Endothelial cell of umbilical vein (primary cell): ENCODE data around the gene GUCA2A. TPM values are rescaled to one million over a fixed set of nuclear protein-coding genes. Genes with fewer than 3 reads are reported as not detected.

Experiments
- BruUV-seq: library from RNA; stranded (reverse); fragments of 400-500 nt; replicated peaks from 2 replicates; lab custom pipeline; 2021; lab: Mats Ljungman, UMichigan
- CTCF ChIA-PET: fragments of 300-600, 350-600 bp; sonication (Branson Sonifier 250); formaldehyde crosslinking; loops from one replicate; lab custom pipeline; 2021; ENCODE audit warnings: antibody characterized with exemption, inconsistent platforms; lab: Charles Lee
- POLR2A ChIA-PET: fragments of 300-600, 350-600 bp; sonication (Branson Sonifier 250); formaldehyde crosslinking; loops from one replicate; lab custom pipeline; 2021; ENCODE audit warnings: antibody characterized with exemption, inconsistent platforms; lab: Charles Lee
- DNase-seq: peaks from one replicate; pipeline ENCODE4 v3.0.0-alpha.2; 2011; ENCODE audit warnings: low read depth, low spot score
- FAIRE-seq: peaks from 2 replicates; lab custom pipeline; 2011; peaks lifted over from hg19 to GRCh38; lab: Jason Lieb, UNC
- H2AFZ ChIP-seq: 2 replicates; pipeline ENCODE4 v1.6.0; 2012; ENCODE audit warnings: low read depth, low read length, control low read depth, inconsistent platforms
- H3K27ac ChIP-seq: 2 replicates; pipeline ENCODE4 v1.5.1; 2011; ENCODE audit warnings: low read depth, mild to moderate bottlenecking, control low read depth, low read length, moderate library complexity; ENCODE audit not compliant: insufficient read depth
- H3K27me3 ChIP-seq, 2 experiments: 2 replicates each; pipeline versions ENCODE4 v1.6.0 to v1.6.1; 2011; ENCODE audit warnings: low read length in 2 of 2, mixed read lengths in 1 of 2; ENCODE audit not compliant: control insufficient read depth in 2 of 2, insufficient read depth in 2 of 2
- H3K36me3 ChIP-seq, 2 experiments: 2 replicates in 1 of 2; 3 replicates in 1 of 2; pipeline ENCODE4 v1.5.1; 2011; ENCODE audit warnings: low read length in 2 of 2, mild to moderate bottlenecking in 1 of 2, moderate library complexity in 1 of 2; ENCODE audit not compliant: control insufficient read depth in 2 of 2, insufficient read depth in 2 of 2; ENCODE audit errors: extremely low read depth in 1 of 2
- H3K4me1 ChIP-seq: 3 replicates; pipeline ENCODE4 v1.5.1; 2011; ENCODE audit warnings: mild to moderate bottlenecking, low read length; ENCODE audit not compliant: control insufficient read depth, insufficient read depth; ENCODE audit errors: extremely low read depth
- H3K4me2 ChIP-seq: 2 replicates; pipeline ENCODE4 v1.6.1; 2011; ENCODE audit warnings: low read length, control low read depth, mixed read lengths; ENCODE audit not compliant: insufficient read depth
- H3K4me3 ChIP-seq, 3 experiments: fragments of 200-600 bp in 1 of 3; sonication (generic), shearing (Covaris generic) in 1 of 3; replicated peaks in 1 of 3; 2 replicates each; pipeline ENCODE4 v1.5.1; 2011 to 2016; ENCODE audit warnings: control low read depth in 3 of 3, low read length in 3 of 3, mild to moderate bottlenecking in 2 of 3, inconsistent platforms in 1 of 3, low read depth in 1 of 3, moderate library complexity in 1 of 3; ENCODE audit not compliant: insufficient read depth in 1 of 3
- H3K79me2 ChIP-seq: 2 replicates; pipeline ENCODE4 v1.6.0; 2012; ENCODE audit warnings: low read length, inconsistent platforms; ENCODE audit not compliant: control insufficient read depth, insufficient read depth
- H3K9ac ChIP-seq: replicated peaks from 2 replicates; pipeline ENCODE3; 2011; ENCODE audit warnings: low read length, control low read depth; ENCODE audit not compliant: insufficient read depth; ENCODE audit errors: extremely low read depth
- H3K9me1 ChIP-seq: replicated peaks from 3 replicates; pipeline ENCODE4 v1.6.0; 2011; ENCODE audit warnings: mild to moderate bottlenecking, low read length; ENCODE audit not compliant: control insufficient read depth, insufficient read depth; ENCODE audit errors: extremely low read depth
- H3K9me3 ChIP-seq: replicated peaks from 2 replicates; pipeline ENCODE4 v1.5.1; 2012; ENCODE audit warnings: low read length, inconsistent platforms; ENCODE audit not compliant: control insufficient read depth, insufficient read depth
- H4K20me1 ChIP-seq: replicated peaks from 2 replicates; pipeline ENCODE3; 2011; ENCODE audit warnings: mild to moderate bottlenecking, low read length; ENCODE audit not compliant: control insufficient read depth, insufficient read depth; ENCODE audit errors: extremely low read depth
- FOS ChIP-seq: IDR thresholded peaks from 2 replicates; pipeline ENCODE4 v1.6.1; 2011; ENCODE audit warnings: mild to moderate bottlenecking, low read length, moderate library complexity, borderline replicate concordance; ENCODE audit not compliant: insufficient read depth
- GATA2 ChIP-seq: IDR thresholded peaks from 2 replicates; pipeline ENCODE4 v1.7.0; 2011; ENCODE audit warnings: low read depth, mild to moderate bottlenecking, moderate library complexity, mixed read lengths, low read length; ENCODE audit not compliant: insufficient read length, insufficient read depth
- JUN ChIP-seq: IDR thresholded peaks from 2 replicates; pipeline ENCODE4 v1.6.1; 2011; ENCODE audit warnings: borderline replicate concordance, low read depth; ENCODE audit not compliant: insufficient read length, insufficient read depth
- MAX ChIP-seq: IDR thresholded peaks from 2 replicates; pipeline ENCODE4 v1.6.1; 2011; ENCODE audit not compliant: insufficient read depth, insufficient read length
- MYC ChIP-seq: IDR thresholded peaks from one replicate; pipeline ENCODE4 v1.6.1; 2011; ENCODE audit warnings: mild to moderate bottlenecking, low read depth, low read length
- dilution Hi-C: fragments of 300-500 bp; cut with MboI; formaldehyde crosslinking; loops from one replicate; pipeline ENCODE4 v1.15.0; 2019; ENCODE audit warnings: low sequenced_read_pairs; ENCODE audit not compliant: extremely low pct_ligation_motif_present
- intact Hi-C: fragments of 100-400 bp; cut with micrococcal nuclease; formaldehyde crosslinking; loops from one replicate; pipeline ENCODE4 v1.10.0; 2022
- polyA plus RNA-seq, 4 experiments: library from polyadenylated mRNA; depleted of rRNA in 3 of 4; stranded (reverse) in 3 of 4; unstranded in 1 of 4; fragments of >200 nt; gene quantifications; 2 replicates each; pipeline versions ENCODE4 v1.2.1 to v1.2.3, GENCODE V29; 2011 to 2012; ENCODE audit warnings: missing spikeins in 1 of 4
- total RNA-seq: library from RNA; stranded (reverse); gene quantifications from 2 replicates; pipeline ENCODE4 v1.2.3, GENCODE V29; 2021

GUCA2A gene
- total and polyA plus RNA-seq, 2 donors (not counting 3 experiments of a cell fraction or from before 2014, with no cell fraction given) = not detected

- POLR2A ChIA-PET = no interaction called here
- Histone ChIP-seq H3K4me2 (no peak overlapping the region), H3K36me3 (no peaks in the 10 kb centered on the region), H3K27ac (no peak overlapping the region), H3K9ac (no peak overlapping the region), H2AFZ (no peak overlapping the region), H4K20me1 (no peaks in the 10 kb centered on the region), H3K27me3 (no peaks in the 10 kb centered on the region), H3K79me2 (no peaks in the 10 kb centered on the region), H3K9me3 (no peaks in the 10 kb centered on the region), H3K4me3 (no peak overlapping the region), H3K9me1 (no peaks in the 10 kb centered on the region), H3K4me1 (peaks cover 4% of the 10 kb centered on the region)
- dilution Hi-C loops = no loop called here
- intact Hi-C loops = loop anchor here (10.0 kb wide), 1 partner anchor 484 kb away; the partner anchor contains the start of gene PPIH
- no TSS peak for BruUV-seq
- TF ChIP-seq FOS = no peak
- TF ChIP-seq JUN = no peak
- DNase-seq (no peak), FAIRE-seq (no peak)
- CTCF ChIA-PET = interaction anchor here (0.7 to 4.9 kb wide), 4 partner anchors 8 to 596 kb away, joined by 3 to 58 read pairs (median 42); partner anchors contain the start of gene GUCA2A
These were observed 6.5 kb upstream of the GUCA2A start for GRCh38 chr1:42170779-42171621.

- no peaks in the 10 kb centered on the region for H3K27me3 ChIP-seq
- no peaks in the 10 kb centered on the region for H3K79me2 ChIP-seq
- DNase-seq = no peak
- intact Hi-C loops = no loop called here
- H3K9me1 ChIP-seq = no peaks in the 10 kb centered on the region
- no peaks in the 10 kb centered on the region for H4K20me1 ChIP-seq
- BruUV-seq = no TSS peak
- no peak overlapping the region for H3K27ac ChIP-seq
- H3K4me2 ChIP-seq = no peak overlapping the region
- no peaks in the 10 kb centered on the region for H3K36me3 ChIP-seq
- H3K4me3 ChIP-seq = no peak overlapping the region
- POLR2A ChIA-PET = no interaction called here
- no peaks in the 10 kb centered on the region for H3K9me3 ChIP-seq
- TF ChIP-seq FOS (no peak), MYC (no peak), MAX (no peak), GATA2 (no peak)
- no peak overlapping the region for H3K9ac ChIP-seq
- dilution Hi-C loops = no loop called here
- H3K4me1 ChIP-seq = peaks cover 9% of the 10 kb centered on the region
- no peak overlapping the region for H2AFZ ChIP-seq
- FAIRE-seq = no peak
- CTCF ChIA-PET = interaction anchor here (1.3 kb wide), 1 partner anchor 594 kb away, joined by 3 read pairs; no protein-coding TSS in a partner anchor
These were observed 4.2 kb upstream of the GUCA2A start for GRCh38 chr1:42168763-42169162.
